Measurements from ENCODE around the gene GPR183.

DNA sequence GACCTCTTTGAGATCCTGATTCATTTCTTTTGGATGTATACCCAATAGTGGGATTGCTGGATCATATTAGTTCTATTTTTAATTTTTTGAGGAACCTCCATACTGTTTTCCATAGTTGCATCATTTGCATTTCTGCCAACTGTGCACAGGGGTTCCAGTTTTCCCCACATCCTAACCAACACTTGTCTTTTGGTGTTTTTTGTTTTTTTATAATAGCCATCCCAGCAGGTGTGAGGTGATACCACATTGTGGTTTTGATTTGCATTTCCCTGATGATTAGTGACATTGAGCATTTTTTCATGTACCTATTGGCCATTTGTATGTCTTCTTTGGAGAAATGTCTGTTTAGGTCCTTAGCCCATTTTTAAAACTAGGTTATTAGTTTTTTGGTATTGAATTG lies 18.8 kb upstream of the GPR183 start:
- TF ChIP-seq, protein P1, sequence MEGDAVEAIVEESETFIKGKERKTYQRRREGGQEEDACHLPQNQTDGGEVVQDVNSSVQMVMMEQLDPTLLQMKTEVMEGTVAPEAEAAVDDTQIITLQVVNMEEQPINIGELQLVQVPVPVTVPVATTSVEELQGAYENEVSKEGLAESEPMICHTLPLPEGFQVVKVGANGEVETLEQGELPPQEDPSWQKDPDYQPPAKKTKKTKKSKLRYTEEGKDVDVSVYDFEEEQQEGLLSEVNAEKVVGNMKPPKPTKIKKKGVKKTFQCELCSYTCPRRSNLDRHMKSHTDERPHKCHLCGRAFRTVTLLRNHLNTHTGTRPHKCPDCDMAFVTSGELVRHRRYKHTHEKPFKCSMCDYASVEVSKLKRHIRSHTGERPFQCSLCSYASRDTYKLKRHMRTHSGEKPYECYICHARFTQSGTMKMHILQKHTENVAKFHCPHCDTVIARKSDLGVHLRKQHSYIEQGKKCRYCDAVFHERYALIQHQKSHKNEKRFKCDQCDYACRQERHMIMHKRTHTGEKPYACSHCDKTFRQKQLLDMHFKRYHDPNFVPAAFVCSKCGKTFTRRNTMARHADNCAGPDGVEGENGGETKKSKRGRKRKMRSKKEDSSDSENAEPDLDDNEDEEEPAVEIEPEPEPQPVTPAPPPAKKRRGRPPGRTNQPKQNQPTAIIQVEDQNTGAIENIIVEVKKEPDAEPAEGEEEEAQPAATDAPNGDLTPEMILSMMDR (conservative IDR thresholded peaks at IDR 0.05; ENCODE audit: low read length), result no peak
- TF ChIP-seq EZH2phosphoT487 (IDR thresholded peaks at IDR 0.05; ENCODE audit: borderline replicate concordance), result no peak

Measured in Loucy (cell line).